GM12878 (cell line): Measurements from ENCODE around the gene CHERP. TPM values are rescaled to one million over a fixed set of nuclear protein-coding genes. Genes with fewer than 3 reads are reported as not detected.

Source experiments
- BHLHE40 ChIP-seq, 2 experiments: fragments of 450-650 bp in 1 of 2; IDR thresholded peaks; 2 replicates each; pipeline ENCODE4 v1.6.1; 2011 to 2017; ENCODE audit warnings: low read depth in 2 of 2, borderline replicate concordance in 1 of 2, improper control_type of control experiment in 1 of 2, low read length in 1 of 2, mild to moderate bottlenecking in 1 of 2
- BRCA1 ChIP-seq: IDR thresholded peaks from 2 replicates; pipeline ENCODE4 v1.6.1; 2011; ENCODE audit warnings: low read depth, low read length, improper control_type of control experiment
- CBX5 ChIP-seq: sonication (generic); IDR thresholded peaks from 2 replicates; pipeline ENCODE4 v1.6.1; 2016; ENCODE audit warnings: low read depth, moderate library complexity, mild to moderate bottlenecking, inconsistent platforms
- CHD2 ChIP-seq: IDR thresholded peaks from 2 replicates; pipeline ENCODE4 v1.6.1; 2011; ENCODE audit warnings: low read depth, low read length, improper control_type of control experiment, borderline replicate concordance
- CHD4 ChIP-seq: fragments of 200-600 bp; sonication (generic); IDR thresholded peaks from 2 replicates; pipeline ENCODE4 v1.6.1; 2016; ENCODE audit warnings: mild to moderate bottlenecking
- HDGF ChIP-seq: fragments of 450-650 bp; IDR thresholded peaks from 2 replicates; pipeline ENCODE4 v1.6.1; 2016; ENCODE audit warnings: antibody characterized with exemption
- IKZF1 ChIP-seq: fragments of 450-650 bp; conservative IDR thresholded peaks from 2 replicates; pipeline ENCODE4 v1.6.1; 2017; ENCODE audit warnings: antibody characterized with exemption, mild to moderate bottlenecking
- JUND ChIP-seq: IDR thresholded peaks from 2 replicates; pipeline ENCODE4 v1.6.1; 2012; ENCODE audit warnings: low read depth, mild to moderate bottlenecking, low read length, improper control_type of control experiment, moderate library complexity
- KLF5 ChIP-seq: fragments of 450-650 bp; IDR thresholded peaks from 2 replicates; pipeline ENCODE4 v1.6.1; 2014; ENCODE audit warnings: mild to moderate bottlenecking; ENCODE audit not compliant: partially characterized antibody
- MYB ChIP-seq: fragments of 150-350 bp; IDR thresholded peaks from 2 replicates; pipeline ENCODE4 v1.6.1; 2014; ENCODE audit warnings: mild to moderate bottlenecking, low read depth, low read length, borderline replicate concordance
- RELA ChIP-seq: fragments of 450-650 bp; IDR thresholded peaks from 2 replicates; pipeline ENCODE4 v1.8.0; 2014; ENCODE audit warnings: borderline replicate concordance; ENCODE audit not compliant: partially characterized antibody
- SMARCA5 ChIP-seq: fragments of 450-650 bp; IDR thresholded peaks from 2 replicates; pipeline ENCODE4 v1.6.1; 2017; ENCODE audit warnings: mild to moderate bottlenecking
- SMC3 ChIP-seq: IDR thresholded peaks from 2 replicates; pipeline ENCODE4 v1.6.1; 2011; ENCODE audit warnings: low read length, improper control_type of control experiment, borderline replicate concordance
- SUPT20H ChIP-seq: IDR thresholded peaks from 2 replicates; pipeline ENCODE4 v1.6.1; 2011; ENCODE audit warnings: low read depth, mild to moderate bottlenecking, low read length, moderate library complexity, borderline replicate concordance; ENCODE audit not compliant: control insufficient read depth
- ZNF207 ChIP-seq: fragments of 450-650 bp; IDR thresholded peaks from 2 replicates; pipeline ENCODE4 v1.6.1; 2014; ENCODE audit warnings: antibody characterized with exemption, mild to moderate bottlenecking, borderline replicate concordance
- ZNF24 ChIP-seq: fragments of 450-650 bp; IDR thresholded peaks from 2 replicates; pipeline ENCODE4 v1.6.1; 2017; ENCODE audit warnings: antibody characterized with exemption, mild to moderate bottlenecking
- polyA plus RNA-seq, 11 experiments: library from polyadenylated mRNA; depleted of rRNA in 4 of 11; unstranded in 6 of 11; stranded (reverse) in 5 of 11; fragments of >200 nt; fragmentation: Nextera tagmentation in 4 of 11; fragmentation: Illumina TruSeq in 1 of 11; extraction: Ambion mirVana in 4 of 11; extraction: Trizol in 1 of 11; gene quantifications; 1 replicate in 1 of 11; 2 replicates in 10 of 11; pipeline versions ENCODE4 v1.2.1 to v1.2.3, GENCODE V29; 2011 to 2016; ENCODE audit warnings: inconsistent platforms in 2 of 11, missing spikeins in 2 of 11, low read depth in 1 of 11
- total RNA-seq, 4 experiments: library from RNA; depleted of rRNA in 3 of 4; stranded (reverse); fragments of >200 nt in 3 of 4; fragmentation: Illumina TruSeq in 1 of 4; extraction: Trizol in 1 of 4; gene quantifications; 2 replicates each; pipeline versions ENCODE4 v1.2.1 to v1.2.3, GENCODE V29; 2013 to 2021
- TF ChIP-seq, protein P1 (sequence below): IDR thresholded peaks from 2 replicates; pipeline ENCODE4 v1.6.1; 2011; ENCODE audit warnings: low read depth, mild to moderate bottlenecking, low read length, moderate library complexity, borderline replicate concordance; ENCODE audit errors: extremely low read depth
- TF ChIP-seq, protein P2 (sequence below): fragments of 450-650 bp; IDR thresholded peaks from 2 replicates; pipeline ENCODE4 v1.6.1; 2017; ENCODE audit warnings: antibody characterized with exemption, mild to moderate bottlenecking, moderate library complexity
- TF ChIP-seq, protein P3 (sequence below): IDR thresholded peaks from 2 replicates; pipeline ENCODE4 v1.6.1; 2011; ENCODE audit warnings: borderline replicate concordance, low read depth, mild to moderate bottlenecking, moderate library complexity, mixed read lengths, low read length; ENCODE audit not compliant: insufficient read depth; ENCODE audit errors: extremely low read length
- TF ChIP-seq, protein P4 (sequence below): IDR thresholded peaks from 2 replicates; pipeline ENCODE4 v1.6.1; 2011; ENCODE audit warnings: mild to moderate bottlenecking, low read depth, low read length, moderate library complexity; ENCODE audit not compliant: insufficient replicate concordance
- TF ChIP-seq, protein P5 (sequence below): fragments of 450-650 bp; IDR thresholded peaks from 2 replicates; pipeline ENCODE4 v1.6.1; 2018; ENCODE audit warnings: mild to moderate bottlenecking, low read depth, moderate library complexity; ENCODE audit not compliant: partially characterized antibody

CHERP gene
- total and polyA plus RNA-seq, 10 of the 15 experiments (the other 5 are each of a cell fraction or from before 2014, with no cell fraction given), result 0.66 to 65.3 (median 12.2) TPM

DNA sequence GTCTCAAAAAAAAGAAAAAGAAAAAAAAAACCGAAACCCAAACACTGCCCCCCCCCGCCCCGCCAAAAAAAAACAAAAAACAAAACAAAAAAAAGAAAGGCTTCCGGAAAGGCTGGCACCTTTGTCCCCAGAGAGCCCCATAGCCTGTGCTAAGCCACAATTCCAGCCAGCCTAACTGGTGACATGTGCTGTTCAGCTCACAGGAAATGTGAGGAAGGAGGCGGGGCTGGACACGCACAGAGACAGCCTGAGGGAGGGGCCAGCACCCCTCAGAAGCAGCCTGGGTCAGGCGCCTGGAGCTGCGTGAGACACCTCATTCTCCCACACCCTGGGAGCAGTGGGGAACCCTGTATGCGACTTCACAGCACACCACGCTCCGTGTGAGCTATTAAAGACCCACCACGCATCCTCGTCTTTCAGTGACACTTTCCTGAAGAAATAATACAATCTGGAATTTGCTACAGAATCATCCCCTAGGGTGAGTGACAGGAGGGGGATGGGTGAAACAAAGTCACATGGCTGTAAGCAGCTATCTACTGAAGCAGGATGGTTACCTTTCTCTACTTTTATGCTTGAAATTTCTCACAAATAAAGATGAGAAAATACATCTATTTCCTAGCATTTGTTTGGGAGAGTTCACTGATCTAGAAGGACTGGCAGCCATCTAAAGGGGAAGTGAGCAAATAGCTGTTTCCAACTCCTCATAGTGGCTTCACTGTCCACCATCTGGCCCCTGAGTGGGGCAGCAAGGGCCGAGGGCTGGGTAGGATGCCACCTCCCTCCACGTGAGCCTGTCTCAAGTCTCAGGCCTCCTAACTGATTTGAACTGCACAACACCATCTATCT lies 42.2 kb upstream of the CHERP start (continued):
- TF ChIP-seq, protein P1, sequence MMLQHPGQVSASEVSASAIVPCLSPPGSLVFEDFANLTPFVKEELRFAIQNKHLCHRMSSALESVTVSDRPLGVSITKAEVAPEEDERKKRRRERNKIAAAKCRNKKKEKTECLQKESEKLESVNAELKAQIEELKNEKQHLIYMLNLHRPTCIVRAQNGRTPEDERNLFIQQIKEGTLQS, result no peak
- TF ChIP-seq CHD4, result no peak
- TF ChIP-seq HDGF, result peak; percentile 90
- TF ChIP-seq BRCA1, result no peak
- TF ChIP-seq SMC3, result 0 out of 2 replicates have a peak, but pooled peaks have one; percentile 12
- TF ChIP-seq, protein P2, sequence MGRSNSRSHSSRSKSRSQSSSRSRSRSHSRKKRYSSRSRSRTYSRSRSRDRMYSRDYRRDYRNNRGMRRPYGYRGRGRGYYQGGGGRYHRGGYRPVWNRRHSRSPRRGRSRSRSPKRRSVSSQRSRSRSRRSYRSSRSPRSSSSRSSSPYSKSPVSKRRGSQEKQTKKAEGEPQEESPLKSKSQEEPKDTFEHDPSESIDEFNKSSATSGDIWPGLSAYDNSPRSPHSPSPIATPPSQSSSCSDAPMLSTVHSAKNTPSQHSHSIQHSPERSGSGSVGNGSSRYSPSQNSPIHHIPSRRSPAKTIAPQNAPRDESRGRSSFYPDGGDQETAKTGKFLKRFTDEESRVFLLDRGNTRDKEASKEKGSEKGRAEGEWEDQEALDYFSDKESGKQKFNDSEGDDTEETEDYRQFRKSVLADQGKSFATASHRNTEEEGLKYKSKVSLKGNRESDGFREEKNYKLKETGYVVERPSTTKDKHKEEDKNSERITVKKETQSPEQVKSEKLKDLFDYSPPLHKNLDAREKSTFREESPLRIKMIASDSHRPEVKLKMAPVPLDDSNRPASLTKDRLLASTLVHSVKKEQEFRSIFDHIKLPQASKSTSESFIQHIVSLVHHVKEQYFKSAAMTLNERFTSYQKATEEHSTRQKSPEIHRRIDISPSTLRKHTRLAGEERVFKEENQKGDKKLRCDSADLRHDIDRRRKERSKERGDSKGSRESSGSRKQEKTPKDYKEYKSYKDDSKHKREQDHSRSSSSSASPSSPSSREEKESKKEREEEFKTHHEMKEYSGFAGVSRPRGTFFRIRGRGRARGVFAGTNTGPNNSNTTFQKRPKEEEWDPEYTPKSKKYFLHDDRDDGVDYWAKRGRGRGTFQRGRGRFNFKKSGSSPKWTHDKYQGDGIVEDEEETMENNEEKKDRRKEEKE, result no peak
- no peak for TF ChIP-seq JUND
- peak; percentile 48; the same call in 1 of the 2 replicates for TF ChIP-seq MYB
- TF ChIP-seq ZNF24, result no peak
- TF ChIP-seq, protein P3, sequence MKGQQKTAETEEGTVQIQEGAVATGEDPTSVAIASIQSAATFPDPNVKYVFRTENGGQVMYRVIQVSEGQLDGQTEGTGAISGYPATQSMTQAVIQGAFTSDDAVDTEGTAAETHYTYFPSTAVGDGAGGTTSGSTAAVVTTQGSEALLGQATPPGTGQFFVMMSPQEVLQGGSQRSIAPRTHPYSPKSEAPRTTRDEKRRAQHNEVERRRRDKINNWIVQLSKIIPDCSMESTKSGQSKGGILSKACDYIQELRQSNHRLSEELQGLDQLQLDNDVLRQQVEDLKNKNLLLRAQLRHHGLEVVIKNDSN, result no peak
- TF ChIP-seq IKZF1, result peak; percentile 81
- TF ChIP-seq SUPT20H, result no peak
- TF ChIP-seq, protein P4, sequence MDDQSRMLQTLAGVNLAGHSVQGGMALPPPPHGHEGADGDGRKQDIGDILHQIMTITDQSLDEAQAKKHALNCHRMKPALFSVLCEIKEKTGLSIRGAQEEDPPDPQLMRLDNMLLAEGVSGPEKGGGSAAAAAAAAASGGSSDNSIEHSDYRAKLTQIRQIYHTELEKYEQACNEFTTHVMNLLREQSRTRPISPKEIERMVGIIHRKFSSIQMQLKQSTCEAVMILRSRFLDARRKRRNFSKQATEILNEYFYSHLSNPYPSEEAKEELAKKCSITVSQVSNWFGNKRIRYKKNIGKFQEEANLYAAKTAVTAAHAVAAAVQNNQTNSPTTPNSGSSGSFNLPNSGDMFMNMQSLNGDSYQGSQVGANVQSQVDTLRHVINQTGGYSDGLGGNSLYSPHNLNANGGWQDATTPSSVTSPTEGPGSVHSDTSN, result peak; percentile 88
- TF ChIP-seq RELA, result peak; percentile 62
- TF ChIP-seq ZNF207, result peak; percentile 79; the same call in 1 of the 2 replicates
- no peak for TF ChIP-seq SMARCA5
- TF ChIP-seq, protein P5, sequence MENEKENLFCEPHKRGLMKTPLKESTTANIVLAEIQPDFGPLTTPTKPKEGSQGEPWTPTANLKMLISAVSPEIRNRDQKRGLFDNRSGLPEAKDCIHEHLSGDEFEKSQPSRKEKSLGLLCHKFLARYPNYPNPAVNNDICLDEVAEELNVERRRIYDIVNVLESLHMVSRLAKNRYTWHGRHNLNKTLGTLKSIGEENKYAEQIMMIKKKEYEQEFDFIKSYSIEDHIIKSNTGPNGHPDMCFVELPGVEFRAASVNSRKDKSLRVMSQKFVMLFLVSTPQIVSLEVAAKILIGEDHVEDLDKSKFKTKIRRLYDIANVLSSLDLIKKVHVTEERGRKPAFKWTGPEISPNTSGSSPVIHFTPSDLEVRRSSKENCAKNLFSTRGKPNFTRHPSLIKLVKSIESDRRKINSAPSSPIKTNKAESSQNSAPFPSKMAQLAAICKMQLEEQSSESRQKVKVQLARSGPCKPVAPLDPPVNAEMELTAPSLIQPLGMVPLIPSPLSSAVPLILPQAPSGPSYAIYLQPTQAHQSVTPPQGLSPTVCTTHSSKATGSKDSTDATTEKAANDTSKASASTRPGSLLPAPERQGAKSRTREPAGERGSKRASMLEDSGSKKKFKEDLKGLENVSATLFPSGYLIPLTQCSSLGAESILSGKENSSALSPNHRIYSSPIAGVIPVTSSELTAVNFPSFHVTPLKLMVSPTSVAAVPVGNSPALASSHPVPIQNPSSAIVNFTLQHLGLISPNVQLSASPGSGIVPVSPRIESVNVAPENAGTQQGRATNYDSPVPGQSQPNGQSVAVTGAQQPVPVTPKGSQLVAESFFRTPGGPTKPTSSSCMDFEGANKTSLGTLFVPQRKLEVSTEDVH, result peak; percentile 47
- TF ChIP-seq KLF5, result peak; percentile 72
- TF ChIP-seq CHD2, result peak; percentile 79
- TF ChIP-seq CBX5, result no peak
- peak; percentile 93 for TF ChIP-seq BHLHE40 (IDR thresholded peaks at IDR 0.05; ENCODE audit: borderline replicate concordance in 1 of 2, low read depth in 2 of 2, low read length in 1 of 2)
